GM21576 (cell line): ENCODE data around the gene C19orf25.
"Not testable (repeated sequence)": the region's sequence is repeated elsewhere in the genome, so short reads cannot be mapped to it uniquely, and the experiment has no call there.

Source experiments
- ATAC-seq: cut with Tn5 transposase; IDR thresholded peaks from one replicate; pipeline ENCODE4 v1.9.1; 2021; ENCODE audit warnings: mild to moderate bottlenecking, moderate library complexity; ENCODE audit not compliant: unreplicated experiment

Gene C19orf25

GRCh38 chr19:1478934-1479707 lies at the start of gene C19orf25:
Gene C19orf25 (minus strand): TSS chr19:1479215. CDS start chr19:1478903, 312 bp downstream.
- peak; percentile 73 for ATAC-seq

- no peak for ATAC-seq
Measured at GRCh38 chr19:1527650-1528309, 48.8 kb upstream of the C19orf25 start.

- ATAC-seq, result no peak
Measured at GRCh38 chr19:1526979-1527649, 48.1 kb upstream of the C19orf25 start.

GRCh38 chr19:1526066-1526778 lies 47.2 kb upstream of the C19orf25 start:
- ATAC-seq, result no peak

- no peak for ATAC-seq
Measured at GRCh38 chr19:1525343-1525742, 46.3 kb upstream of the C19orf25 start.

- ATAC-seq, result no peak
Measured at GRCh38 chr19:1524972-1525325, 45.9 kb upstream of the C19orf25 start.

- ATAC-seq, result no peak
Measured at GRCh38 chr19:1524287-1524971, 45.4 kb upstream of the C19orf25 start.

- no peak for ATAC-seq
Measured at GRCh38 chr19:1523412-1524286, 44.6 kb upstream of the C19orf25 start, which contains the start of gene PLK5. Gene PLK5 (plus strand): TSS chr19:1524077. CDS start chr19:1526997, 2,920 bp downstream.

- ATAC-seq, result no peak
Measured at GRCh38 chr19:1522838-1523237, 43.8 kb upstream of the C19orf25 start.

GRCh38 chr19:1522061-1522460 lies 43.0 kb upstream of the C19orf25 start:
- ATAC-seq, result no peak

- no peak for ATAC-seq
Measured at GRCh38 chr19:1521636-1522035, 42.6 kb upstream of the C19orf25 start.

- ATAC-seq, result no peak
Measured at GRCh38 chr19:1520203-1520780, 41.3 kb upstream of the C19orf25 start.

GRCh38 chr19:1519802-1520201 lies 40.8 kb upstream of the C19orf25 start:
- not testable (repeated sequence) for ATAC-seq

- no peak for ATAC-seq
Measured at GRCh38 chr19:1518471-1518870, 39.5 kb upstream of the C19orf25 start.

GRCh38 chr19:1516395-1516753 lies 37.4 kb upstream of the C19orf25 start:
- no peak for ATAC-seq

GRCh38 chr19:1514986-1515721 lies 36.1 kb upstream of the C19orf25 start:
- ATAC-seq, result no peak

GRCh38 chr19:1514295-1514661 lies 35.3 kb upstream of the C19orf25 start:
- ATAC-seq, result no peak

GRCh38 chr19:1513499-1514294 lies 34.7 kb upstream of the C19orf25 start:
- no peak for ATAC-seq
